A172 (cell line): ENCODE measurements around the gene LTBP4. TPM values are rescaled to one million over a fixed set of nuclear protein-coding genes. Genes with fewer than 3 reads are reported as not detected.
"Not testable (repeated sequence)": the region's sequence is repeated elsewhere in the genome, so short reads cannot be mapped to it uniquely, and the experiment has no call there.

Source experiments
- DNase-seq: peaks from one replicate; pipeline ENCODE4 v3.0.0-alpha.2; 2015; ENCODE audit warnings: low spot score
- total RNA-seq: library from RNA; depleted of rRNA; stranded (reverse); fragments of >200 nt; shearing (Covaris generic); gene quantifications from 2 replicates; pipeline ENCODE4 v1.2.3, GENCODE V29; 2014

Gene LTBP4
- total RNA-seq, 1 experiment from 2014 or later, result 13.9 TPM

GRCh38 chr19:40611900-40612698 is 10.9 kb downstream of the LTBP4 start:
- no peak for DNase-seq

GRCh38 chr19:40612831-40613689 is 11.9 kb downstream of the LTBP4 start:
- no peak for DNase-seq

DNA sequence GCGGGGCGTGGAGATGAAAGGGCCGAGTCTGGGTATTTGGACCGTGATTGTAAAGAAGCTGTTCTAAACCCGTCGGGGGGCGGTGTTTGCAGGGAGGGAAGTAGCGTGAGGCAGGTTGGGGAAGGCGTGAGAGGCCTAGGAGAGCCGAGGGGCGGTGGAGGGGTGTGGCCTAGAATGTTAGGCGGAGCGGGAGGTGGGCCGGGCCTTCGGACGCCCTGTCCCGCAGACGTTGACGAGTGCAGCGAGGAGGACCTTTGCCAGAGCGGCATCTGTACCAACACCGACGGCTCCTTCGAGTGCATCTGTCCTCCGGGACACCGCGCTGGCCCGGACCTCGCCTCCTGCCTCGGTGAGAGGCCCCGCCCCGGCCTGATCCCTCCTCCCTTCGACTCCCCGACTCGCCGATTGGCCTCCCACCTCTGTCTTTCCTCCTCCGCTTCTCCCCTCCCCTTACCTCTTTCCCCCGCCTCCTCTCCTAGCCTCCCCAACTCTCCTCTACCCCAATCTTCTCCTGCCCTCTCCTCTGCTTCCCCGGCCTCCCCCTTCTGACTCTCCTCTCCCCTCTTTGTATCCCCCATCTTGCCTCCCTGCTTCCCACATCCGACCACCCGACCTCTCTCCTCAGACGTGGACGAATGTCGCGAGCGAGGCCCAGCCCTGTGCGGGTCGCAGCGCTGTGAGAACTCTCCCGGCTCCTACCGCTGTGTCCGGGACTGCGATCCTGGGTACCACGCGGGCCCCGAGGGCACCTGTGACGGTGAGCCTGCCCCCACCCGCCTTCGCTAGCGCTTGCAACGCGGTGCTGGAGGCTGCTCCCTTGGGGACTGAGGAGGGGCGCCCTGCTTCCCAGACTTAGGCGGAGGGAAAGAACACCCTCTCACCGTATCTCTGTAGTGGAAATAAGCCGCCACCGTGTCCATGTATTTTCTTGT is 12.8 kb downstream of the LTBP4 start:
- no peak for DNase-seq

- DNase-seq, result peak; percentile 98
Measured at GRCh38 chr19:40614622-40615411, 13.6 kb downstream of the LTBP4 start.

GRCh38 chr19:40616178-40616577 is 15.0 kb downstream of the LTBP4 start:
- no peak for DNase-seq

DNA sequence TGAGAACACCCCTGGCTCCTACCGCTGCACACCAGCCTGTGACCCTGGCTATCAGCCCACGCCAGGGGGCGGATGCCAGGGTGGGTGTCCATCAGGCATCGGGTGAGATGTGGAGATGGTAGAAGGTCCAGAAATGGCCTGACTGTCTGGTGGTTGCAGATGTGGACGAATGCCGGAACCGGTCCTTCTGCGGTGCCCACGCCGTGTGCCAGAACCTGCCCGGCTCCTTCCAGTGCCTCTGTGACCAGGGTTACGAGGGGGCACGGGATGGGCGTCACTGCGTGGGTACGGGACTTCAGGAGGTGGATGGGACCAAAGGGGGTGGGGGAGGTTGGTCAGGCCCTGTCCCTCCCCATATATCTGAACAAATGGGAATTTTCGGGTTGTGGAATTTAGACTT is 15.8 kb downstream of the LTBP4 start:
- no peak for DNase-seq

- no peak for DNase-seq
Measured at GRCh38 chr19:40617961-40618360, 16.8 kb downstream of the LTBP4 start.

- DNase-seq, result no peak
Measured at GRCh38 chr19:40619333-40620160, 18.4 kb downstream of the LTBP4 start.

DNA sequence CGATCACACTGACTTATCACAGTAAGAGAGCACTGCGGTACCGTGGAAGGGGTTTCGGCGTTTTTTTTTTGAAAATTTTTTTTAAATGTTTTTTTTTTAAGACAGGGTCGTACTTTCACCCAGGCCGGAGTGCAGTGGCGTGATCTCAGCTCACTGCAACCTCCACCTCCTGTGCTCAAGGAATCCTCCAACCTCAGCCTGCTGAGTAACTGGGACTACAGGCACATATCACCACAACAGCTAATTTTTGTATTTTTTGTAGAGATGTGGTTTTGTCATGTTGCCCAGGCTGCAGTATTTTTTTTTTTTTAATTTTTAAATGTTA is 19.0 kb downstream of the LTBP4 start:
- no peak for DNase-seq

GRCh38 chr19:40621283-40621682 is 20.1 kb downstream of the LTBP4 start:
- no peak for DNase-seq

DNA sequence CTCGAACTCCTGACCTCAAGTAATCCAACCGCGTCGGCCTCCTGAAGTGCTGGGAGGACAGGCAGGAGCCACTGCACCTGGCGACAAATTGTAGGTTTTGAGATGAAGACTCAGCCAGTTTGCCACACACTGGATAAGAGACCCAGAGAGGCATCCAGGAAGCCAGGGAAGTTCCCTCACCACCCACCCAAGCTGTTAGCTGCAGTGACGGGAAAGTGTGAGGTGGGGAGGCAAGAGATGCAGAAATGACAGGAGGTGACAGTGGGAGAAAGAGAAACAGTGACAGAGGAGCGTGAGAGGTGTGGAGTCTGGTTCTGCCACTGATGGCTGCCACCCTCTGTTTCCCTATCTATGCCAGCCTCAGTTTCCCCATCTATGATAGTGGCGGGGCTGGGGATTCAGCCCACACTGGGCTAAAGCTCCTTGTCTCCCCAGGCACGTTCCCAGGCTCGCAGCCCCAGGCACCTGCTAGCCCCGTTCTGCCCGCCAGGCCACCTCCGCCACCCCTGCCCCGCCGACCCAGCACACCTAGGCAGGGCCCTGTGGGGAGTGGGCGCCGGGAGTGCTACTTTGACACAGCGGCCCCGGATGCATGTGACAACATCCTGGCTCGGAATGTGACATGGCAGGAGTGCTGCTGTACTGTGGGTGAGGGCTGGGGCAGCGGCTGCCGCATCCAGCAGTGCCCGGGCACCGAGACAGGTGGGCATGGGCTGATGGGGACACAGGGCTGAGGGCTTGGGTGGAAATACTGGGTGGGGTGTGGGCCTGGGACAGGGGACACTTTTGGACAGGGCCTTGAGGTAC is 21.0 kb downstream of the LTBP4 start:
- DNase-seq, result no peak

DNA sequence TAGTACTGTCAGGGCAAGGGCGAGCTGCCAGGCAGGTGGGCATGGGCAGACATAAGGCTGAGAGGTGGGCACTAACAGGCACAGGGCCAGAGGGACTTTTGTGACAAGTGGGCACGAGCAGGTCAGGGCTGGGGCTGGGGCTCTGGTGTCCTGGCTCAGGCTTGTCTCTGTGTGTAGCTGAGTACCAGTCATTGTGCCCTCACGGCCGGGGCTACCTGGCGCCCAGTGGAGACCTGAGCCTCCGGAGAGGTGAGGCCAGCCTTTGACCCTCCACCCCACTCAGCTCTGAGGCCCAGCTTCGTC is 21.6 kb downstream of the LTBP4 start:
- DNase-seq, result no peak

GRCh38 chr19:40623403-40624251 is 22.5 kb downstream of the LTBP4 start:
- DNase-seq, result peak; percentile 99

DNA sequence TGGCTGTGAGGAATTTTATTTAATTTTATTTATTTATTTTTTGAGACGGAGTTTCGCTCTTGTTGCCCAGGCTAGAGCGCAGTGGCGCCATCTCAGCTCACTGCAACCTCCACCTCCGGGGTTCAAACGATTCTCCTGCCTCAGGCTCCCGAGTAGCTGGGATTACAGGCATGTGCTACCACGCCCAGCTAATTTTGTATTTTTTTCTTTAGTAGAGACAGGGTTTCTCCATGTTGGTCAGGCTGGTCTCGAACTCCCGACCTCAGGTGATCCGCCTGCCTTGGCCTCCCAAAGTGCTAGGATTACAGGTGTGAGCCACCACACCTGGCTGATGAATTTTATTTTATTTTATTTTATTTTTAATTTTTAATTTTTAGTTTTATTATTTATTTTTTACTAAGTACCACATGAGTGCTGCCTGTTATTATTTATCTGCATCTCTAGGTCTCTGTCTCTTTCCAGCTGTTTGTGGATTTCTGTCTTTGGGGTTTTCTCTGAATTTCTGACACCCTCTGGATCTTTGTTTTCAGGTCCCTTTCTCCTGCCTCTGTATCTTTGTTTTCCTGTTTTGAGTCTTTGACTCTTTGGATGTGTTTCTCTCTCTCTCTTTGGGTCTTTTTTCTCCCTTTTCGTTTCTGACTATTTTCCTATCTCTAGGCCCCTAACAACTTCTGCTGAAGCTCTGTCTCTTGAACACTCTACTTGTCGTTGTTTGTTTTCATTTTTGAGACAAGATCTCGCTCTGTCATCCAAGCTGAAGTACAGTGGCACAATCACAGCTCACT is 23.4 kb downstream of the LTBP4 start:
- DNase-seq, result not testable (repeated sequence)

GRCh38 chr19:40625406-40626120 is 24.4 kb downstream of the LTBP4 start:
- DNase-seq, result no peak

- no peak for DNase-seq
Measured at GRCh38 chr19:40626918-40627317, 25.7 kb downstream of the LTBP4 start.
